ENCODE results near the gene ALG9.

The ALG9 gene

DNA sequence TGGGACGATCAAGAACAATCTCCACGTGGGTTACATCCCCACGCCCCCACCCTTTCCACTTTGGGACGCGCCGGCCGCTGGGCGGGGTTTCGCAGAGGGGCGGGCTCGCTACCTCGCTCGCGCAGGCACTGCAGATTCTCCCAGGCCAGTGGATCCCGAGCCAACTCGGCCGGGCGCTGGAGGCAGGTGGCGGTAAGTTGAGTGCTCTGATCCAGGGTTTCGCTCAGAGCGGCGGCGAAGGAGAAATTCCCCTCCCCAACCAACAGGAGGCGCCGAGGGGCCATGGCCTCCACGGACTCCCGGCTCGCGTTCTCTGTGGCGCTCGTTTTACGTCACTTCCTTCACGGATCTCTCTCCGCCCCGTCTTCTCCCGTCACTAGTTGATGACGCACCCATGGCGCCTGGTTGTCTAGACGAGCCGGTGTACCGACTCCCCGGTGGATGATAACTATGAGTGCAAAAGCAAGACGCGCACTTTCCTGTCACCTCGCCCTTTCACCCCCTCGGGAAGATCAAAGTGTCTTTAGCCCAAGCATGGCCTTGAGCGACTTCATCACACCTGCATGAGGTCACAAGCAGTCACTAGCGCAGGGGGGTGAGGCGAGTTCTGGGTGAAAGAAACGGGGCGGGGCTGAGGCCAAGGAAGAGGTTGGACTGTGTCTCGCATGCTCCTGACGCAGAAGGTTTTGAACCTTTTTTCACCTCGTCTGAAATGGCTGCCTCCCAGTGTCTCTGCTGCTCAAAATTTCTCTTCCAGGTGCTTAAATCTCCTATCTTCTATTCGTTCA is 7.7 kb upstream of the ALG9 start, which contains the start of the genes CFAP68 and FDXACB1:
Gene CFAP68 (plus strand): TSS at position 693 of the 788 bp plus-strand sequence. CDS start 20 bp downstream, at position 713.
Gene FDXACB1 (minus strand): TSS at position 317 of the 788 bp plus-strand sequence. CDS start 33 bp downstream, at position 284.
- peak; percentile 96 for DNase-seq

DNA sequence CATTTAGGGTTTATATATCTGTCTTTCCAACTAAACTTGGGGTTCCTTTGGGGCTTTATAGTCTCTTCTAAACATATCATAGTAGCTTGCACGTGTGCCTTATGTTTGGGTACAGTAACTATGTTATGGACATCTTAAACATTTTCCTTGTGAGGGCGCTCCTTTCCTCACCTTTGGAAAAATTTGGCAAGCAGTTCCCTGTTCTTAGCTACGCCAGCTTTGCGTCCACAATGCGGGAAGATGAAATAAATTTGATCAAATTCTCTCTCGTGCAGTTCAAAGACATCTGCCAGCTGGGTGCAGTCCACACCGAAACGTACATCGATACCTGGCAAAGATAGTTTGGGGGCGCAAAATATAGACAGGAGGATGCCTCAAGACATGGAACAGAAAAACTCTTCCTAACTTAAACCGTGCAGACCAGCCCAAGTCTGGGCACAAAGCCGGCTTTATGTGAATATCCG is 7.0 kb upstream of the ALG9 start:
- no peak for DNase-seq

DNA sequence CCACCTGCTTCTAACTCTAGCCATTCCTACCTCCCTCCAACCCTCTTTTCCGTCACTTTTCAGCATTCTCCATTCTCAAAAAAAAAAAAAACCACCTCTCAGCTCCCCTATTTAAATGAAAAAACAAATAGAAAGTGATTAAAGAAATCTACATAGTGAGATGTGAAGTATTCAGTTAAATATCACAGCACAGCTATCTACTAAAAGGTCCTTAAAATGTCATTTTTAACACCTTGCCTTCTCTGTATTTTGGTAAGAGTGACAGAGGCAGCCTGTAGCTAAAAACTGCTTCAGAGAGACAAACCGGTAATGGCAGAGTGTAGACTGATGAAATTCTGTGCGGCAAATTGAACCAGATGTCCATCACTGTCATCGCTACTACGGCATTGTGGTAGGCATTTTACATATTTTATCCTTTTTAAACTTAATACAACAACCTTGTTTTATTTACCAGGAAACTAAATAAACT is 346 bp upstream of the ALG9 start:
- DNase-seq = peak; percentile 15

DNA sequence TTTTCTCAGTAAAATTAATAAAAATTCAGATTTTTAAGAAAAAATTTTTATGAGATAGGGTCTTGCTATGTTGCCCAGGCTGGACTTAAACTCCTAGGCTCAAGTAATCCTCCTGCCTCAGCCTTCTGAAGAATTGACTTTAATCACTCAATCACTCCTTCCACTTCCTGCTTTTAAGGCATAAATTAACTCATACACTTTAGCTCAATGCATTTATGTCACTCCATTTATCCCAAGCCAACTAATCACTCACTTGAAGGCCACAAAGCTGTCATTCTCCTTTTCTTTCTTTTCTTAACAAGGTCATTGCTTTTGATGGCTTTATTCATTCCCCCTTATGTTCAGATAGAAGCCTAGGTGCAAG is 877 bp downstream of the ALG9 start:
- DNase-seq = no peak

DNA sequence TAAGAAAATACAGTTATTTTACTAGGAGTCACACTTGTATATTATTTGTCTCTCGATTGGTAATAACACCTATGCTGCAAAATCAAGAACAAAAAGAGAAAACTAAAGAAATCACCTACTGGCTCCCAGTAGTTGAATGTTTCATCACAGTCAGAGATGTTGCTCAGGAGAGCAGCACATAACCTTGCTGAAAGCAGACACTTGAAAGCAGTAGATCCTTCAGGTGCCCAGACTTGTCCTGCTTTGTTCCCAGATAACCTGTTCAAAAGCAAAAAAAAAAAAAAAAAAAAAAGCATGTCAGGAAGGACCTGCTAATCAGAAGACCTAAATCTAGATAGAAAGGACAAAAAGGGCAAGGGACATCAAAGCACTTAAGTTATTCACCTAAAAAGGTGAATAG is 1.3 kb downstream of the ALG9 start:
- DNase-seq = no peak

DNA sequence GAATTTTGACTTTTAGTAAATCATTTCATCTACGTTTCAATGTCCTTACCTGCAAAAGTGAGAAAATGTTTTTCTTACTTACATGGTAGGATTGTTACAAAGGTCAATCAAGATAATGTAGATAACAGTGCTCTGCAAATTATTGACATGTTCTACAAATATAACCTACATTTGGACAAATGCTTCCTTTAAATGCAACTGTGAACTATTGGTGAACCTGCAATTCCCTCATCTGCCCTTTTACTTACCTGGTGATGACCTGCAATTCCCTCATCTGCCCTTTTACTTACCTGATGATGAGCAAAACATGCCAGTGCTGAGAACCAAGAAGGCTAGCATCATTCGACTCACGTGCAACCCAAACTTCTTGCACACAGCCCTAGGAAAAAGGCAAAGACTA is 11.1 kb downstream of the ALG9 start:
- DNase-seq = no peak

DNA sequence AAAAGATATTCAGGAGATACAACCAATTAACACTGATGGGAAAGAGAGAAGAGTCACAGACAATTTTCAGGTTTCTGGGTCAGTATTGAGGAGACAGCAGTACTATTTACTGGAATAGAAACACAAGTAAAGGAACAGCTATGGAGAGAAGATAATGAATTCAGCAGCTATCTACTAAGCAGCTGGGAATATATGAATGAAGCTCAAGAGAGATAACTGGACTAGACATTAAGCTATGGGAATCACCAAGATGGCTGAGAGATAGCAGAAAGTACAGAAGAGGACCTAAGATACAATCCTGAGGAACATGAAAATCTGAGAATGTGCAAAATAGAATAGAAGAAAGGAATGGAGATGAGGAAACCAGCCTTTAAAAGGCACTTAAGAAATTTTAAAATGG is 15.9 kb downstream of the ALG9 start:
- no peak for DNase-seq

DNA sequence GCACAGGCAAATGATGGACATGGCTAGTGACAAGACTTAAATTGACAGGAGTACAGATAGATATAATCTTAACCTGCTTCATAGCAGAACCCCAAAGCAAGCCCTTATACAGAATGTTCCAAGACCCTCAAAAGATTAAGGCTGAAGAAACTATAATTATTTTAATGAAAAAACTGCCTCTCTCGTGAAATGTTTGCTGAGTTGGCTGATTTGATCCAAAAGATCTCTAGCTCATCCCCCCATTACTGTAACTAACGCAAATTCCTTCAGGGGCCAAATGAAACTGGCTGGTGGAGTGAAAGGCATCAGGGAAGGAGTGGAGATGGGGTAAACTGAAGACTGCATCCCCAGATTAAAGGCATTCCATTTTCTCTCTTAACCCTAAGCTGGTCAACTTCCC is 19.3 kb downstream of the ALG9 start:
- DNase-seq = no peak

DNA sequence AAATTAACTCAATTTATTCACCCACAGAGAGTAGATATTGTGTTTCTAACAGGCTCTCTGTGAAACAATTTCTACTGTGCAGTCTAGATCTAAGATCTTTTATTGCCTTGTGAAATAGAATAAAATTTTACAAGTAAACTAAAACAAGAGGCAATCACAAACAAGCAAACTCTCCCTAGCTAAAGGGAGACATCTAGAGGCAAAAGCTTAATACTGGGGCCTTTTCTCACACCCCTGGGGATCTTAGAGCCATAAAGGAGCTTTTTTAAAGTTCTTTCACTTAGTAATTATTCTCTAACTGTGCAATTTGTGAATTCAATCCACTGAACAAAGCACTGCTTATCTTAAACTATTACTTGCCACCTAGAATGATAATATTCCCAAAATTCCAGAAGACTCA is 19.7 kb downstream of the ALG9 start:
- DNase-seq = no peak

DNA sequence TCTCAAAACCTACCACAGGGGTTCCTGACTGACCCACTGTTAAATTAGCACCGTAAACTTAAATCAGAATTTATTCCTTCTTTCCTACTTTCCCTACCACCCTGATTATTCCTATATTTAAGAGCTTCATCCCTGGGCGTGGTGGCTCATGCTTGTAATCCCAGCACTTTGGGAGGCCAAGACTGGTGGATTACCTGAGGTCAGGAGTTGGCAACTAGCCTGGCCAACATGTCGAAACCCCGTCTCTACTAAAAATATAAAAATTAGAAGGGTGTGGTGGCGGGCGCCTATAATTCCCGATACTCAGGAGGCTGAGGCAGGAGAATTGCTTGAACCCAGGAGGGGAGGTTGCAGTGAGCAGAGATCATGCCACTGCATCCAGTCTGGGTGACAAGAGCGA is 20.3 kb downstream of the ALG9 start:
- DNase-seq = no peak

DNA sequence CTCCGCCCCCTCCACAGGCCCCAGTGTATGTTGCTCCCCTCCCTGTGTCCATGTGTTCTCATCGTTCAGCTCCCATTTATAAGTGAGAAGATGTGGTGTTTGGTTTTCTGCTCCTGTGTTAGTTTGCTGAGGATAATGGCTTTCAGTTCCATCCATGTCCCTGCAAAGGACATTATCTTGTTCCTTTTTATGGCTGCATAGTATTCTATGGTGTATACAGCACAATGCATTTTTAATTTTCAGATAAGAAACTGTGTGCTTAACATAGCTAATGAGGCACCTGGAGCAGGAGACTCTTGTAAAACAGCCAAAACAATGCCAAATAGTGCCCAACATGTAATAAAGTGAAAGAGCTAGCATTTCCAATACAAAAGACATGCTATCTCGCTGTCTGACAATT is 21.8 kb downstream of the ALG9 start:
- DNase-seq = no peak

DNA sequence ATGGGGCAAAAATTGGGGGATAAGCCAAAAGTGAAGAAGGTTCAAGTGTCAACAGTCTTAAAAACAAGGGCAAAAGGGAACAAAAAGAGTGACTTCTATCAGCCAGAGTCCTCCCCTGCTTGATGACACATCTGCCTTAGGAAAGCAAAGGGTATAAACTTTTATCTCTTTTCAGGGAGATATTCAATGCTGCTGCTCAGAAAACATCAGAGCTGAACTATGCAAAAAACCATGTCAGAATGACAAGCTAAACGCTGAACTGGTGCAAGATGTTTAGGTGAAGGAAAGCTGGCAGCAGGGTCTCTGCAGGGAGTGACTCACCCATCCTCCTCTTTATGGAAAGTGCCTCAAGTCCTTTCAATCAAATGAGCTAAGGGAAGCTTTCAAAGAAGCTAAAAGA is 24.7 kb downstream of the ALG9 start:
- DNase-seq = no peak

DNA sequence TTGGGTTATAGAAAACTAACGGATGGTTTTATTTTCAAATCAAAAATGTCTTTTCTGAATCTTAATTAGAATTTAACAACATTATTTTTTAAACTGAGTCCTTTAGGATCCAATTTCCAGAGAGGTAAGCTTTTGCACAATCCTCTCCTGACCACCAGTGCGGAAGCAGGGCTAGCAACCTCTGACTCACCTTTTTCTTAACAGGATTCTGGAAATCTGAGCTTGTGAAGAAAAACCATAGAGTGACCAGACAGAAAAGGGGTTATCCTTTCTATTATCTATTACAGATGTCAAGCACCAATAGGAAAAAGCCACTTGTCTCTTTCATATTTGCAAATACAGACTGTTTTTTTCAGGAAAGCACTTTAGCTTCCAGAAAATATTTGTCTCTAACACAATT is 25.3 kb downstream of the ALG9 start:
- DNase-seq = no peak

DNA sequence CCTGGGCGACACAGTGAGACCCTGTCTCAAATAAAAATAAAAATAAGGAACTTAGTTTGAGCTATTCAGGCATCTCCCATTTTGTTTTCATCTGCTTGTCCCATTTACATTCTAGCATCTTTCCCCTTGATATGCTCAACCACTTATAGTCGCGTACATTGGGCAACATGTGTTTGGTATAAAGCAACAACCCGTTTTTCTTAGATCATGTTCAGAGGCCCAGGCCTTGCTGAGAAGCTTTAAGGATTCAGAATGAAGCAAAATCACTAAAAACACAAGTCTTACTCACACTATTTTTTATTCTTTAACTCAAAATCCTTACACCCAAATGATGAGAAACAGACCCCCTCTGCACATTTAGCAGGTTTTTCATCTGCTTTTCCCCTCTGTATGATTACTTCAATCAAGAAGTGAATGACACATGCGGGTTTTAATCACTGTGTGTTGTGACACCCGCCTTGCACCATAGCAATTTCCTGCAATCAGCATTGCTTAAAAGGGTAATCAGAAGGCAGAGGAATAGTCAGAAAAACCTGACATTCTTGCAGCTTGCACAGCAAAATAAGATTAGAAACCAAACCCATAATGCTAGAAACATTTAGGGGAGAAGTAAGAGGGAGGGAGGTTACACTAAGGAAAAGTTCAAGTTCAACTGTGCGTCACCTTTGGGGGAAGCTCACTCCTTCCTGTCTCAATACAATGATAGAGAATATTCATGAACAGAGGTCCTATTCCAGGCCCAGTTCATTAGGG is 25.9 kb downstream of the ALG9 start:
- no peak for DNase-seq

DNA sequence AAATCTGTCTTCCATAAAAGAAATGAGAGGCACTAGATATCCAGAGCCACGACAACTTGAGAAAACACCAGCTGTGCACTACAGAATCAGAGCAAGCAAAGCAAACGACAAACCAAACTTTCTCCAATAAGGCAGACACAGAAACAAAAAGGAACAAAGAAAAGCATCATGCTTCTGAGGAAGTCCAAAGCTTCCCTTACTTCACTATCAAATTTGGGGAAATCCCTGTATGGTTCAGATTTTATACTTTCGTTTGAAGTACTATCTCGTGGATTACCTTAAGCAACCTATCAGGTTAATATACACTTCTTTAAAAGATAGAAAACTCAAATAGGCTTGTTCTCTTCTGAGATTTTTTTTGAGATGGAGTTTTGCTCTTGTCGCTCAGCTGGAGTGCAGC is 27.7 kb downstream of the ALG9 start:
- DNase-seq = no peak

DNA sequence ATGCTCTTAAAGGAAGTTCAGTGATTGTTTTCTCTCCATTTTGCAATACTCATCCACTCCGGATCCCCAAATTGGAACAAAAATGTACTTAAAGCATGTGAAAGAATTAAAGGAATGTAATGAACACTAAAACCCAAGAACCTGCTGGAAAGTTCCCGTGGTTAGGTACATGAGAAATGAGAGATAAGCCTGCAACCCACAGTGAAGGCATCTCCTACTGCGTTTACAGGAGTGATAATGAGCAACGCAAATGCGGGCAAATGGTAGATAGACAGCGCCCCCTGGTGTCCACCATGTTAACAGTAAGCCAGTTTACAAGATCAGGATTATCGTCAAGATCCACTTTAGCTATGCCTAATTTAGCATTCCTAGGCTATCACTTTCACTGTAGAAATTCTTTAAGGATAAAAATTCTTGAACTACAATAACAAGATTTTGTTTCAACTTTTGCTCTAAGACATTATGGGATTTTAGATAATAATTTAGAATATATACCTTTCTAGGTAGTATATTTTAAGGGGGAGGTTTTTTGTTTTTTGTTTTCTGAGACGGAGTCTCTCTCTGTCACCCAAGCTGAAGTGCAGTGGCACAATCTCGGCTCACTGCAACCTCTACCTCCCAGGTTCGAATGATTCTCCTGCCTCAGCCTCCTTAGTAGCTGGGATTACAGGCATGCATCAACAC is 29.9 kb downstream of the ALG9 start:
- DNase-seq = peak; percentile 82

DNA sequence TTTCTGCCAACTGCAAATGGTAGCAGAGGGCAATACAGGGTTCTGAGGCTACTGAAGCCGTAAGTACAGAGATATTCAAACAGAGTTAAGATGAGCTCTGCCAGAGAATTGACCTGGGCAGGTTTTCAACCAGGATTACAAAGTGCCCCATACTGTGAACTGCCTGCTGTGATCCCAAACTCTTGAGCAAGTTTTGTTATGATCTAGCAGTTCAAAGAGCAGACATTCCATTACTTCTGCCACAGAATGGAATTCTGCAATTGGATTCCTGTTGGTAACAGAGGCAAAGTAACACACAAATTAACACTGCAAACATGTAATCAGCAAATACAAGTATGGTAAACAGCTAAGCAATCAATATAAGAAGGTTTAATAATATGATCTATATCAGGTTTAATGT is 31.2 kb downstream of the ALG9 start:
- no peak for DNase-seq

DNA sequence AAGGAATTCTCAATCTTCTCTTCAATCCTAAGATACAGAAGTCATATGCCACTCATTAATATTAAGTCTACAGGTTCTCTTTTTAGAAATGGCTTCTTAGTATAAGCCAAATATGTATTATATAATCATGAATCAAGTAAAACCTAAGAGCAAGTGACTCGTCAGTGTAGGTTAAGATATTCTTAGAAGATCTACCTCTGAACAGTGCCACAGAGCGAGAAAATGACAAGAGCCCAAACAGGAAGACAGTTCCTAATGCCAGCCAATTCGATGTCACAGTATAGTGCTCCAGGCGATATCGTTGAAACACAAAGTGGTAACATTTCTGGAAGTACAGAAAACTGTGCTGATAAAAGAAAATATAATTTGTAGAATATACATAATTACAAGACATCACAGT is 33.3 kb downstream of the ALG9 start:
- DNase-seq = no peak

DNA sequence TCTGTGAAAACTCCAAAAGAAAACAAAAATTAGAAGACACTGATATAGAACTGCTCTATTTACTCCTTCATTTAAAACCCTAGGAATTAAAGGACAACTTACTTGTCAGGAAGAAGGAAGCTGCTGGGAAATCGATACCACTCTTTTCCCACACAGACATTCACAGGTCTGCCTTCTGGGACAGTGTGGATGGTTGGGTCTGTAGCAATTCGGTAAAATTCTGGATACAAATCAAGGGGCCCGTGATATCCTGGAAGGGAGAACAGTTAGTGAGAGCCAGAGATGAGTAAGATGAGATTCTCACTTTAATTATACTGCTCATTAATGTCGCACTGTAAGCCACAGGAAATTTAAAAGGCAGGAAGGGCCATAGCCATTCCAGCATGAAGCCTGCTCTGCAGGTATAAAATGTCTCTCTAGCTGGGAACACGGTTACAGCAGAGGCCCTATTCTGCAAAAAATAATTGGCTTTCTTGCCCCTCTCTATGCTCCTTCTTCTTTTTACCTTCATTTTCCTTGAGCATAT is 34.0 kb downstream of the ALG9 start:
- no peak for DNase-seq

DNA sequence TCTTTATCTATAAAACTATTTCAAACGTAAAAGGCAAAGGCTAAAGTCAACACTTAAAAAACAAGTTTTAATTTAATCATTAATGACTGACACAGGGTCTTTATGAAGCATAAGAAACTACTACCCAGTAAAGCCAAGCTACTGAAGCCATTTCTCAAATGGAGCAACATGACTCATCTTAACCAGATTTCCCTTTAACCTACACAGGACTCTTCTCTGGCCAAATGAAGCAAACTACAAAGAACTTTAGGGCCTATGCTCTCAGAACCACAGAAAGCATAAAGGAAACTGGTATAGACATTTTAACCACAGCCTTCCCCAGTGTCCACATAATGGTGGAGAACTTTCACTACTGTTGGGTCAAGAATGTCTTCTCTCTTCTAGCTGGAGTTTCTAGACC is 34.7 kb downstream of the ALG9 start:
- DNase-seq = no peak

DNA sequence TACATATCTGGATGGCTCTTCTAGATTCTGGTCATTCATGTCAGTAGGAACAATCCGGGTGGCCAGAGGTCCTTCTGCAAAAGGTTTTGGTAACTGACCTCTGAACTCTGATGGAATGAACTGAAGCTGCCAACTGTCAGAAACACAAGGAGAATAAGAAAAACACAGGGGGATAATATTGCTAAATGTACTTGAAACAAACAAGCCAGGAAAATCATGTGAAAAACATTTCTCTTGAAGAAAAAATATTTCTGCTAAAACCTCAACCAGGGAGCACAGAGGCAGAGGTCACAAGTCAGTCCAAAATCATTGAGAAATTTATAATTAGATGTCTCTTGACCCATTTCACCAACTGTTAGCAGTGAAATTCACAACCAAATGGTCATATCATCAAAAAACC is 35.2 kb downstream of the ALG9 start:
- no peak for DNase-seq

DNA sequence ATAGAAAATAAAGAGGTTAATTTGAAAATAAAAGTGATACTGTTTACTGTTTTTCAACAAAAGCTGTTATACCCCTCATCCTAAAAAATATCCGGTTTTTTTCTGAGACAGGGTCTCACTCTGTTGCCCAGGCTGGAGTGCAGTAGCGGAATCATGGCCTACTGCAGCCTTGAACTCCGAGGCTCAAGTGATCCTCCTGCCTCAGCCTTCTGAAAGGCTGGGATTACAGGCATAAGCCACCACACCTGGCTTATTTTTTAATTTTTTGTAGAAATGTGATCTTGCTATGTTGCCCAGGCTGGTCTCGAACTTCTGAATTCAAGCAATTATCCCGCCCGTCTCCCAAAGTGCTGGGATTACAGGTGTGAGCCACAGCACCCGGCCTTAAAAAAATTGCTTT is 35.7 kb downstream of the ALG9 start:
- no peak for DNase-seq

DNA sequence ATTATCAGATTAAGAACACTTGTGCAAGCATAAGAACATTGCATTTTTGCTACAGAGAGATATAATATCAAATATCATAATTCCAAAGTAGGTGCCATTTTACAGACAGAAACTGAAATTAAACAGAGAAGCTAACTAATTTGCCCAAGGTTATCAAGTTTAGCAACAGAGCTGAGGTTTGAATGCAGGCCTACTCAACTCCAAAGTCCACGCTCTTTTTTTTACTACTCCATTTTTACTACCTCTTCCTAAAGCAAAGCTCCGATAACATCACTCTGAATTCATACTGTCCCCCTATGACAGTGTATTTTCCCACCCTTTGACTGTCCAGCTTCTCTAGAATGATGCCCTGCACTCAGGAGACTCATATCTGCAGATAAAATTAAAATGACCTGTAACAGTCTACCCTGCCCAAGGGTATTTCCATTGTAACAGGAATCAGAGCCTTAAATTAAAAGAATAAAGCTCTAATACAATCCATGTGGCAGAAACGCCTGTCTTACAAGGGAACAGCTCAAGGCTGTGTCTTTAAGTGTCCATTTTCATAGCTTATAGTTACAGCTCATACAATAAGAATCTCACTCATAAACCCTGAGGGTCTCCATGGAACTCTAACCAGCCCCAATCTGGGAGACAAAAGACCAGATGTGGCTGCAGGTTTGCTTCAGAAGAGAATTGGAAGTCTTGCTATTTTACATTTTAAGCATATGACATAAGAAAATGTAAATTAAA is 36.8 kb downstream of the ALG9 start:
- DNase-seq = no peak

Measured in CD4-positive, alpha-beta T cell treated with Interleukin-10 for 1 hour (primary cell).